Vagina (tissue), 2 donors: ENCODE results near the gene THSD7A. TPM values are rescaled to one million over a fixed set of nuclear protein-coding genes. Genes with fewer than 3 reads are reported as not detected.

ENCODE experiments used
- DNase-seq, 2 donors: peaks; one replicate each; pipeline ENCODE4 v3.0.0-alpha.2; 2017; ENCODE audit errors: extremely low spot score in 2 of 2
- H3K27ac ChIP-seq: fragments of 200-600 bp; sonication (generic); one replicate; pipeline ENCODE4 v1.5.1; 2019
- H3K27me3 ChIP-seq: fragments of 200-600 bp; sonication (generic); one replicate; pipeline ENCODE4 v1.5.1; 2019
- H3K36me3 ChIP-seq, 2 donors: fragments of 200-600 bp; sonication (generic); one replicate each; pipeline ENCODE4 v1.5.1; 2017 to 2019
- H3K4me1 ChIP-seq: fragments of 200-600 bp; sonication (generic); one replicate; pipeline ENCODE4 v1.5.1; 2019
- H3K4me3 ChIP-seq, 2 donors: fragments of 200-600 bp; sonication (generic); 1 replicate in 1 of 2; 2 replicates in 1 of 2; pipeline ENCODE4 v1.5.1; 2016 to 2019
- H3K9me3 ChIP-seq: fragments of 200-600 bp; sonication (generic); one replicate; pipeline ENCODE4 v1.5.1; 2019
- POLR2A ChIP-seq, 2 donors: fragments of 450-650 bp; IDR thresholded peaks; one replicate each; pipeline ENCODE4 v1.6.1; 2017; ENCODE audit warnings: antibody characterized with exemption in 2 of 2, mild to moderate bottlenecking in 2 of 2, moderate library complexity in 2 of 2
- POLR2AphosphoS5 ChIP-seq, 2 donors: sonication (generic); formaldehyde crosslinking; IDR thresholded peaks; one replicate each; pipeline ENCODE4 v1.9.0; 2017; ENCODE audit warnings: antibody characterized with exemption in 2 of 2, mild to moderate bottlenecking in 2 of 2, low read depth in 1 of 2; ENCODE audit not compliant: insufficient read depth in 1 of 2
- intact Hi-C: fragments of 100-400 bp; cut with DNase I; formaldehyde crosslinking; loops from one replicate; pipeline ENCODE4 v1.15.1; 2023
- total RNA-seq: library from RNA; depleted of rRNA; stranded (reverse); fragments of >200 nt; gene quantifications from one replicate; pipeline ENCODE4 v1.2.3, GENCODE V29; 2016
- TF ChIP-seq, protein P1 (sequence below), 3 experiments: fragments of 450-650 bp in 2 of 3; fragments of 200-600 bp in 1 of 3; sonication (generic) in 1 of 3; IDR thresholded peaks; one replicate each; pipeline ENCODE4 v1.5.1; 2017 to 2019; ENCODE audit warnings: antibody characterized with exemption in 3 of 3, mild to moderate bottlenecking in 2 of 3, moderate library complexity in 2 of 3

THSD7A gene
- total RNA-seq, 1 donor from 2014 or later, result 9.3 TPM

- H3K4me3 ChIP-seq, result no peak overlapping the region
- no peaks in the 10 kb centered on the region for H3K4me1 ChIP-seq
- H3K36me3 ChIP-seq, result no peaks in the 10 kb centered on the region
- H3K27ac ChIP-seq, result no peak overlapping the region
- H3K27me3 ChIP-seq, result no peaks in the 10 kb centered on the region
- intact Hi-C loops, result no loop called here
- no peak for DNase-seq
- no peak for TF ChIP-seq POLR2A (IDR thresholded peaks at IDR 0.05)
- no peak for TF ChIP-seq POLR2AphosphoS5 (IDR thresholded peaks at IDR 0.05; ENCODE audit: insufficient read depth in 1 of 2, low read depth in 1 of 2)
- TF ChIP-seq, protein P1, sequence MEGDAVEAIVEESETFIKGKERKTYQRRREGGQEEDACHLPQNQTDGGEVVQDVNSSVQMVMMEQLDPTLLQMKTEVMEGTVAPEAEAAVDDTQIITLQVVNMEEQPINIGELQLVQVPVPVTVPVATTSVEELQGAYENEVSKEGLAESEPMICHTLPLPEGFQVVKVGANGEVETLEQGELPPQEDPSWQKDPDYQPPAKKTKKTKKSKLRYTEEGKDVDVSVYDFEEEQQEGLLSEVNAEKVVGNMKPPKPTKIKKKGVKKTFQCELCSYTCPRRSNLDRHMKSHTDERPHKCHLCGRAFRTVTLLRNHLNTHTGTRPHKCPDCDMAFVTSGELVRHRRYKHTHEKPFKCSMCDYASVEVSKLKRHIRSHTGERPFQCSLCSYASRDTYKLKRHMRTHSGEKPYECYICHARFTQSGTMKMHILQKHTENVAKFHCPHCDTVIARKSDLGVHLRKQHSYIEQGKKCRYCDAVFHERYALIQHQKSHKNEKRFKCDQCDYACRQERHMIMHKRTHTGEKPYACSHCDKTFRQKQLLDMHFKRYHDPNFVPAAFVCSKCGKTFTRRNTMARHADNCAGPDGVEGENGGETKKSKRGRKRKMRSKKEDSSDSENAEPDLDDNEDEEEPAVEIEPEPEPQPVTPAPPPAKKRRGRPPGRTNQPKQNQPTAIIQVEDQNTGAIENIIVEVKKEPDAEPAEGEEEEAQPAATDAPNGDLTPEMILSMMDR (IDR thresholded peaks at IDR 0.05), result no peak
- no peaks in the 10 kb centered on the region for H3K9me3 ChIP-seq
Observed at GRCh38 chr7:11576310-11576709, 255.7 kb downstream of the THSD7A start.

DNA sequence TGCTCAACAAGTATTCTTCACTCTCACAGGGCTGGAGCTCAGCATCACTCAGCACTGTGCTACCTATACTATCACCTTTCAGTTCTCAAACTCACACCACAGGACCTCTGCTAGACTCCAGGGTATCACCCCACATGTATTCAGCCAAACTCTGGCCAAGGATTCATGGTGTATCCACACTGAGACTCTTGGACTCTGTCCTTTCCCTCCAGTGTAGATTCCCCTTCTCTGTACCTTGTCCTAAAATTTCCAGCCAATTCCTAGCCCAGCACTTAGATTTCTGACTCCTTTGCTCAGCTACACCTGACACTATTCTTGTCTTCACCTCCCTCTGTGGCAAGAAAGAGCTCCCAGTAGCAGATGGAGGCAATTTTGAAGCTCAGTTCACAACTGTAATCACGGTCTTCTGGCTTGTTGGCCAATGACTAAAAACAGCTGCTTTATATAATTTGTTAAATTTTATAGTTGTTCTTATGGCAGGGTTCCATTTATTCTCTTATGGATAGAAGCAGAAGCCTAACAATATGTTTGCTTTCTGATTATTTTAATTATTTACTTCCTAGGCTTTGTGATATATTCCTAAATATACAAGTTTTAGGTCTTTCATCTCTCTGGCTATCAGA, 258.8 kb downstream of the THSD7A start:
- Histone ChIP-seq H3K9me3 (no peaks in the 10 kb centered on the region), H3K4me3 (no peak overlapping the region), H3K4me1 (no peaks in the 10 kb centered on the region), H3K36me3 (no peaks in the 10 kb centered on the region), H3K27ac (no peak overlapping the region), H3K27me3 (no peaks in the 10 kb centered on the region)
- TF ChIP-seq POLR2A (IDR thresholded peaks at IDR 0.05) (no peak), POLR2AphosphoS5 (IDR thresholded peaks at IDR 0.05; ENCODE audit: insufficient read depth in 1 of 2, low read depth in 1 of 2) (no peak)
- TF ChIP-seq, protein P1 (IDR thresholded peaks at IDR 0.05), result no peak
- intact Hi-C loops, result no loop called here
- DNase-seq, result no peak

- Histone ChIP-seq H3K4me1 (no peaks in the 10 kb centered on the region), H3K36me3 (no peaks in the 10 kb centered on the region), H3K27ac (no peak overlapping the region), H3K4me3 (no peak overlapping the region), H3K27me3 (no peaks in the 10 kb centered on the region), H3K9me3 (no peaks in the 10 kb centered on the region)
- no peak for TF ChIP-seq POLR2A (IDR thresholded peaks at IDR 0.05)
- no peak for TF ChIP-seq POLR2AphosphoS5 (IDR thresholded peaks at IDR 0.05; ENCODE audit: insufficient read depth in 1 of 2, low read depth in 1 of 2)
- TF ChIP-seq, protein P1 (IDR thresholded peaks at IDR 0.05), result no peak
- intact Hi-C loops, result no loop called here
- no peak for DNase-seq
Observed at GRCh38 chr7:11570922-11571550, 261.0 kb downstream of the THSD7A start.

DNA sequence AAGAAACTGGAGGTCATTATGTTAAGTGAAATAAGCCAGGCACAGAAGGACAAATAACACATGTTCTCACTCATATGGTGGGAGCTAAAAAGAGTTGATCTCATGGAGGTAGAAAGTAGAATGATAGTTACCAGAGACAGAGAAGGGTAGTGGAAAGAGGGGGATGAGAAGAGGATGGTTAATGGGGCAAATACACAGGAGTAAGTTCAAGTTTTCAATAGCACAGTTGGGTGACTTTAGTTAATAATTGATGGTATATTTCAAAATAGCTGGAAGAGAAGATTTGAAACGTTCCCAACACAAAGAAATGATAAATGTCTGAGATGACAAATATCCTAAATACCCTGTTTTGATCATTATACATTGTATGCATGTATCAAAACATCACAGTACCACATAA, 261.8 kb downstream of the THSD7A start:
- TF ChIP-seq, protein P1 (IDR thresholded peaks at IDR 0.05), result no peak
- TF ChIP-seq POLR2AphosphoS5 (IDR thresholded peaks at IDR 0.05; ENCODE audit: insufficient read depth in 1 of 2, low read depth in 1 of 2) (no peak), POLR2A (IDR thresholded peaks at IDR 0.05) (no peak)
- intact Hi-C loops, result no loop called here

DNA sequence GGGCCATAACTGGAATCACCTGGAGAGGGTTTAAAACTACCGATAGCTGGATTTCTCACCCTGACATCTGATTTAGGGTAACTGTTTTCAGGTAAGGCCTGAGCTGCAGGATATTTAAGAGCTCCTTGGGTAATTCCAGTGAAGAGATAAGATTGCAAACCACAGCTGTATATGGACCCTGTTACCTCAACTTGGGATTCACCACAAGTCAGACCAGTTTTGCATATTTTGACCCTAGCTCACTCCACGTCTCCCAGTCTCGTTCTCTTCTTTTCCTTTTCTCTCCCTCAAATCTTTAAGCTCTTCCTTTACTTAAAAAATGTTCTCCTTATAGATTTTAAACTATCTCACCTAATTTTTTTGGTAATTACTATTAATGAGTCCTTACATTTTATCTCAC, 264.4 kb downstream of the THSD7A start:
- intact Hi-C loops, result no loop called here
- DNase-seq, result no peak
- H3K27me3 ChIP-seq, result no peaks in the 10 kb centered on the region
- H3K36me3 ChIP-seq, result no peaks in the 10 kb centered on the region
- no peak overlapping the region for H3K27ac ChIP-seq
- H3K4me3 ChIP-seq, result no peak overlapping the region
- no peaks in the 10 kb centered on the region for H3K4me1 ChIP-seq
- no peaks in the 10 kb centered on the region for H3K9me3 ChIP-seq
- TF ChIP-seq POLR2AphosphoS5 (IDR thresholded peaks at IDR 0.05; ENCODE audit: insufficient read depth in 1 of 2, low read depth in 1 of 2) (no peak), POLR2A (IDR thresholded peaks at IDR 0.05) (no peak)
- TF ChIP-seq, protein P1 (IDR thresholded peaks at IDR 0.05), result no peak

More for the DNA sequence above, 261.8 kb downstream of the THSD7A start:
- H3K36me3 ChIP-seq, result no peaks in the 10 kb centered on the region
- no peaks in the 10 kb centered on the region for H3K9me3 ChIP-seq
- H3K4me1 ChIP-seq, result no peaks in the 10 kb centered on the region
- no peaks in the 10 kb centered on the region for H3K27me3 ChIP-seq
- no peak overlapping the region for H3K27ac ChIP-seq
- DNase-seq, result no peak
- H3K4me3 ChIP-seq, result no peak overlapping the region
